Natural killer cell treated with Interleukin-12 subunit alpha and Interleukin-12 subunit beta and Interleukin-15 and Interleukin-18, amount 100 ng/mL, for 72 hours (primary cell): ENCODE measurements around the gene GTF3C1. TPM values are rescaled to one million over a fixed set of nuclear protein-coding genes. Genes with fewer than 3 reads are reported as not detected.

ENCODE experiments used
- ATAC-seq, 2 donors: fragments of 150-1000 bp; cut with Tn5 transposase in 1 of 2; sonication (Bioruptor Pico), chemical (Tn5 transposase) in 1 of 2; 2 replicates each; pipeline ENCODE4 v1.10.0; 2021
- DNase-seq: peaks from one replicate; pipeline ENCODE4 v3.0.0; 2022; ENCODE audit warnings: low spot score
- H3K27ac Mint-ChIP-seq, 2 donors: 1 replicate in 1 of 2; 2 replicates in 1 of 2; pipeline ENCODE4 v1.8.0; 2022; ENCODE audit warnings: mixed read lengths in 2 of 2, mild to moderate bottlenecking in 1 of 2, moderate library complexity in 1 of 2
- H3K27me3 Mint-ChIP-seq, 2 donors: 1 replicate in 1 of 2; 2 replicates in 1 of 2; pipeline ENCODE4 v1.8.0; 2022; ENCODE audit warnings: mixed read lengths in 2 of 2
- H3K36me3 Mint-ChIP-seq: one replicate; pipeline ENCODE4 v1.8.0; 2022; ENCODE audit warnings: mixed read lengths
- H3K4me1 Mint-ChIP-seq, 2 donors: 1 replicate in 1 of 2; 2 replicates in 1 of 2; pipeline ENCODE4 v1.8.0; 2022; ENCODE audit warnings: low read depth in 2 of 2, mixed read lengths in 2 of 2, mild to moderate bottlenecking in 1 of 2
- H3K4me3 Mint-ChIP-seq: one replicate; pipeline ENCODE4 v1.8.0; 2022; ENCODE audit warnings: mixed read lengths
- H3K9me3 Mint-ChIP-seq: 2 replicates; pipeline ENCODE4 v1.8.0; 2022; ENCODE audit warnings: mixed read lengths
- total RNA-seq, 2 donors: library from RNA; stranded (reverse); gene quantifications; one replicate each; pipeline ENCODE4 v1.2.3, GENCODE V29; 2022

Gene GTF3C1
- total RNA-seq, 2 donors from 2014 or later, result 111 to 128 TPM

DNA sequence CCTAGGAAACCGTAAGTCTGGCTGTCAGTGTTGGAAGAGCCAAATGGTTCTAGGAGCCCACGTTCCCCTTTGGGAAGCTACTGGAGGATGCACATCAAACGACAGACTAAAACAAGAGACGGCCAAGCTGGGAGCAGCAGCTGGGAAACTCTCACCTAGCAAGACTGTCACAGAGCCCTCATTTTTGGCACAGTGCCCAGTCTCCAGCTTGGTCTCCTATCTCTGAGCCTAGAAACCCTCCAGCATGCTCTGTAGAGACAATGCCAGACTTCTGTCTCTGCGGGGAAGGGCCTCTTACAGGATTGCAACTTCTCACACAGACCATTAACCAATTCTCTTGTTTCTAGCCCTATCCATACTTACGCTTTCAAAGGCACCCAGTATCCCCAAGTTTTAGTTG lies 23.5 kb downstream of the GTF3C1 start:
- Mint-ChIP-seq H3K9me3 (no peaks in the 10 kb centered on the region), H3K27ac (no peak overlapping the region), H3K27me3 (no peaks in the 10 kb centered on the region), H3K4me1 (peaks cover 20 to 39% of the 10 kb centered on the region in 2 donors), H3K36me3 (peaks cover 43% of the 10 kb centered on the region), H3K4me3 (no peak overlapping the region)
- DNase-seq (no peak), ATAC-seq (no peak)

DNA sequence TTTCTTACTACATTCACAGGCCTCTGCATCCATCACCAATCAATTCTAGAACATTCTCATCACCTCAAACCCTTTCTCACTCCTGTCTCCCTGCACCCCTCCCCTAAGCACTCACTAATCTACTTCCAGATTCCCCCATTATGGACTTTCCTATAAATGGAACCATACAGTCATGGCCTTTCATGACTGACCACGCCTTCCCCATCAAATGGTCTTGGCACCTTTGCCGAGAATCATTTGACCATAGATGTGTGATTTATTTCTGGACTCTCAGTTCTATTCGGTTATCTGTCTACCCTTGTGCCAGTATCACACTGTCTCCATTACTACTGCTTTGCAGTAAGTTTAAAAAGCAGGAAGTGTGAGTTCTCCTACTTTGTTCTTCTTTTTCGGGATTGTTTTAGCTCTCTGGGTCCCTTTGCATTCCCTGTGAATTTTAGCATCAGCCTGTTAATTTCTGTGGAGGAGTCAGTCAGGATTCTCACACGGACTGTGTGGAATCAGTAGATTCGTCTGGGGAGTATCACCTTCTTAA lies 27.5 kb downstream of the GTF3C1 start:
- Mint-ChIP-seq H3K9me3 (no peaks in the 10 kb centered on the region), H3K4me3 (no peak overlapping the region), H3K27ac (peak overlapping the region in 1 of 2 donors; percentile 53), H3K4me1 (peaks cover 13 to 22% of the 10 kb centered on the region in 2 donors), H3K36me3 (peaks cover 25% of the 10 kb centered on the region), H3K27me3 (no peaks in the 10 kb centered on the region)
- no peak for ATAC-seq
- no peak for DNase-seq

DNA sequence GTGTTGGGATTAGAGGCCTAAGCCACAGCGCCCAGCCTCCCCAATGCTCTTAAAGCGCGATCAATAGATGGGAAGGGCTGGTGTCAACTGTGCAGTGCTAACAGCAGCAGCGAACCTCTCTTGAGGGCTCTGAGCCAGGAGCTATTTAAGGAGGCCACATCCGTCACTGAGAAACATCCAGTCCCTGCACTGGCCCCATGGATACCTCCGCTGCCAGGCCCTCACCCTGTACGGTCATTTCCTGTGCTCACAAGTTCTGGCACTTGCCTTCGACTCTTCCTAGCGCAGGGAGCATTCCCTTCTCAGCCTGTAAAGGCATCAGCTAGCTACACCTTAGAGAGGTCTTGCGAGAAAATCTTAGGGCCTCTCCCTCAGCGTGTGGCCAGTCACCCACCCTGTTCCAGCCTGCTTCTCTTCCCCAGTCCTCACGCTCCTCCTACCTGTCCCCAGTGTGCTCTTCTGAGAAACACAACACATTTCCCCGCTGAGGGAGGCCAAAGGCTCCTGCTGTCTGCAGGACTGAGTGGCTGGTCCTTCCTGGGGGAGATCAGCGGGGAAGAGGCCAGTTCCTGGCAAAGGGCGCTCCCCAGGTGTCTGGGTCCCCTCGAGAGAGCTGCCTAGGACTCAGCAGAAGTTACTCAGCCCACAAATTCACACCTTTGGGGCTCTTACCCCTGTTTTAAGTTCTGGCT lies 28.6 kb downstream of the GTF3C1 start:
- Mint-ChIP-seq H3K27ac (peak overlapping the region in 1 of 2 donors; percentile 47), H3K9me3 (no peaks in the 10 kb centered on the region), H3K4me1 (peaks cover 13 to 22% of the 10 kb centered on the region in 2 donors), H3K27me3 (no peaks in the 10 kb centered on the region), H3K36me3 (peaks cover 19% of the 10 kb centered on the region), H3K4me3 (no peak overlapping the region)
- ATAC-seq, result no peak
- no peak for DNase-seq

DNA sequence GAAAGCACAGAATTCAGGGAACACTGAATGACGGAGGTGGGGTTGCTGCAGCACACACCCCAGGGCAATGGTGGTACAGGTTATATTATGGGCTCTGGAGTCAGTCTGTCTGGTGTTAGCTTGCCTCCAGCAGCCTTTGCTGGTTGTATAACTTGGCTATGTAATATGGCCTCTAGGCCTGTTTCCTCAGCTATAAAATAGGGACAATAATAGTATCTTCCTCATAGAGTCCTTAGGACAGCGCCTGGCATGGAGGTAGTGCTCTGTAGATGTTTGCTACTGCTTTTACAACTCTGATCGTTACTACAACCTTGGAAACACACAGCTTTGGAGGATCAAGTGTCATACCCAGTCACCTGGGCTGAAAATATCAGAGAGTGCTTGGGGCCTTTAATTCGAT lies 31.5 kb downstream of the GTF3C1 start:
- no peak overlapping the region for H3K4me3 Mint-ChIP-seq
- H3K27ac Mint-ChIP-seq, result no peak overlapping the region
- no peaks in the 10 kb centered on the region for H3K27me3 Mint-ChIP-seq
- H3K4me1 Mint-ChIP-seq, result peaks cover 13 to 25% of the 10 kb centered on the region in 2 donors
- ATAC-seq (no peak), DNase-seq (no peak)
- H3K36me3 Mint-ChIP-seq, result peaks cover 11% of the 10 kb centered on the region
- H3K9me3 Mint-ChIP-seq, result no peaks in the 10 kb centered on the region

DNA sequence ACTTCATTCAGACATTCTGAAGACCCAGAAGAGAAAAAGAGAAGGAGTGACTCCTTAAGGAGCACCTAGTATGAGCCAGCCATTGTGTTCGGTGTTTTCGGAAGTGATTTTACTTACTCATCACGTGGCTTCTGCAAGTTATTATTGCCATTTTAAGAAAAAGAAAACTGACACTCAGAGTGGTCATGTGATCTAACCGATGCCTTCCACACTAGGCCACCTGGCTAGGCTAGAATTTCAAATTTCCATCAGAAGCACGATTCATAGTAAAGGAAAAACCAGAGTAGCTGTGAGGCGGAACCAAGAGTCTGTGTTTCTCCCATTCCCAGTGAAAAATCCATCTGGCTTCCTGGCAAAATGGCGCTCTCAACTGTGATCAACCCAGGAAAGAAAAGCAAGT lies 32.0 kb downstream of the GTF3C1 start:
- ATAC-seq (no peak), DNase-seq (no peak)
- Mint-ChIP-seq H3K4me3 (no peak overlapping the region), H3K36me3 (peaks cover 6% of the 10 kb centered on the region), H3K27me3 (no peaks in the 10 kb centered on the region), H3K4me1 (peaks cover 13 to 25% of the 10 kb centered on the region in 2 donors), H3K27ac (no peak overlapping the region), H3K9me3 (no peaks in the 10 kb centered on the region)

DNA sequence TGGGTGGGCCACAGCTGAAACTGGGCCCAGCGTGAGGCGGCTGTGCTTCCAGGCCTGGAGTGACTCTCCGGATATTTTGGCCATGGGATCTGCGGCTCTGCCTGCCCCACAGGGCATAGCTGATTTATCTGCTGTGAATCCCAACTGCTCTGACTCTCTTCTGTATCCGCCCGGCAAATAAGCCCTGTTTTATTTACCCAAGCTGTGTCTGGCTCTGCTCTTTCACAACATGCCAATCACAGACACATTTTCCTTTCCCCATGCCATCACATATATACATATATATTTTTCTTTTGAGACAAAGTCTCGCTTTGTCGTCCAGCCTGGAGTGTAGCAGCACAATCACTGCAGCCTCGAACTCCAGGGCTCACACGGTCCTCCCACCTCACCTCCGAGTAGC lies 33.3 kb downstream of the GTF3C1 start:
- no peak overlapping the region for H3K4me3 Mint-ChIP-seq
- peak overlapping the region in 1 of 2 donors; percentile 15 for H3K27ac Mint-ChIP-seq
- H3K9me3 Mint-ChIP-seq, result no peaks in the 10 kb centered on the region
- DNase-seq (no peak), ATAC-seq (no peak)
- peaks cover 6% of the 10 kb centered on the region for H3K36me3 Mint-ChIP-seq
- peaks cover 2 to 17% of the 10 kb centered on the region in 2 donors for H3K4me1 Mint-ChIP-seq
- H3K27me3 Mint-ChIP-seq, result no peaks in the 10 kb centered on the region

DNA sequence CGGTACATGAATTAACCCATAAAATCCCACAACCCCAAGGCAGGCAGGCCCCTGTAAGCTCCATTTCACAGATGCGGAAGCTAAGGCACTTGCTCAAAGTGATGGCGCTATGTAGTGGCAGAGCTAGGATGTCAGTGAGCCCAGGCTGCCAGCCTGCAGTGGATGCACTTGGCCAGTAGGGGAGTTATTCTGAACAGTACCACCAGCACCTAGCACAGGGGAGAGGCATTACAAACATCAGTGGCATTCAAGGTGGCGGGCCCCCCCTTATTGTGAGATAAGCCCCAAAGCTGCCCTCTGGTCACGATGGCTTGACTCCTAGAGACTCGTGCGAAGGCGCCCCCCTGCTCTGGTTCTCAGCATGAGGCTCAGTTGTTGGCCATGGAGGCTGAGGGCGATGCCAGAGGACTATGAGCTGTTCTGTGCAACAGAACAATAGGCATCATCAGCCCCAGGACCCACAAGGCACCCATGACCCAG lies 33.8 kb downstream of the GTF3C1 start:
- peaks cover 0 to 13% of the 10 kb centered on the region in 2 donors for H3K4me1 Mint-ChIP-seq
- H3K27me3 Mint-ChIP-seq, result no peaks in the 10 kb centered on the region
- H3K9me3 Mint-ChIP-seq, result no peaks in the 10 kb centered on the region
- H3K27ac Mint-ChIP-seq, result peak overlapping the region in 1 of 2 donors; percentile 15
- ATAC-seq (peak; percentile 61 to 73), DNase-seq (no peak)
- H3K36me3 Mint-ChIP-seq, result peaks cover 6% of the 10 kb centered on the region
- no peak overlapping the region for H3K4me3 Mint-ChIP-seq

DNA sequence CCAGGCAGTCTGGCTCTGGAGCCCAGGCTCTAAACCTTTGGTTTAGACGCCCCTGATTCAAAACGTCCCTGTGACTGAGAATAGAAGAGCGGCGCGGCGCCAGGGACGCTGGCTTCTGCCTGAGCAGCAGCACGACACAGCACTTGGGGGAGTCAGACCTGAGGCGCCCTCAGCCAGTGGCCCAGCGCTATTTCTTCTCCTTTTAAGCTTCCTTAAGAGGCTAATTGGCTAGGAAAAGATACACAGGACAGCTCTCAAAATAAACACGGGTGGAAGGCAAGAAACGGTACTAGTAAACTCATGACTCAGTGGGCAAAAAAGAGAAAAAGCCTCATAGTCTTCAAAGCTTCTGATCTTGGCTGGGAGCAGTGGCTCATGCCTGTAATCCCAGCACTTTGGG lies 34.9 kb downstream of the GTF3C1 start:
- peak overlapping the region; percentile 52 to 56 for H3K27ac Mint-ChIP-seq
- peaks cover 6% of the 10 kb centered on the region for H3K36me3 Mint-ChIP-seq
- H3K4me1 Mint-ChIP-seq, result peaks cover 0 to 13% of the 10 kb centered on the region in 2 donors
- DNase-seq, result no peak
- no peak for ATAC-seq
- H3K4me3 Mint-ChIP-seq, result no peak overlapping the region
- H3K9me3 Mint-ChIP-seq, result no peaks in the 10 kb centered on the region
- H3K27me3 Mint-ChIP-seq, result no peaks in the 10 kb centered on the region

DNA sequence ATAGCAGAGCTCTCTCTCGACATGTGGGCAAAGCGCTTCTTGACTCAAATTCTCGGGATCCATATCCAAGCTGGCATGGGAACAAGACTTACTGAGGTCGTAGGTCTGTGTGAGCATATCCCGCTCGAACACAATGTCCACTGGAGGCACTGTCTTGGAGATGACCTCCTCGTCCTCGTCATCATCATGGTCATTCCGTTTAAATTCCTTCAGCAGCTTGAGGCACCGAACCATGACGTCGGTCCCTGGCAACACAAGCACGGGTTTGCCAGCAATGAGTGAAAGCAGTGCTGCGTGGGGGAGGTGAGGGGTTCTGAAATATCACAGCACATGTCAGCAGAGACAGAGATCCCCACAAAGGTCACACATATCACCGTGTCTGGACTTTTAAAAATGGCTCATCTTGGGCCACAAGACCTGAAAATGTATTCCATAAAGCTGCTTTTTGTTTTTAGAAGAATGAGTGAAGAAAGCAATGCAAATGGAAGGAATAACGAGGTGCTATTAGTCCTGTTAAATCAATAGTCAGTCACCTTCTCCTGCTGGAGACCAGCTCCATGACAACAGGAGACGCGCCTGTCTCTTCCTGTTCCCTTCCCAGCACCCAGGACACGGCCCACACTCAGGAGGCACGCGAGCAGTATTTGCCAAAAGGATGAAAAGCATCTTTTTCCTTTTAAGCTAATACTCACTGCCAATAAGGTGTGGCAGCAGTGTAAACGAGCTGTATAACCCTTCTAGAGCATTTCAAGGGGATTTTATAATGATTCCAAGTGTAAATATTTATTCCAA lies 37.9 kb downstream of the GTF3C1 start:
- H3K27me3 Mint-ChIP-seq, result no peaks in the 10 kb centered on the region
- no peak overlapping the region for H3K27ac Mint-ChIP-seq
- peaks cover 0 to 10% of the 10 kb centered on the region in 2 donors for H3K4me1 Mint-ChIP-seq
- DNase-seq (no peak), ATAC-seq (no peak)
- H3K36me3 Mint-ChIP-seq, result peaks cover 12% of the 10 kb centered on the region
- no peaks in the 10 kb centered on the region for H3K9me3 Mint-ChIP-seq
- H3K4me3 Mint-ChIP-seq, result no peak overlapping the region

DNA sequence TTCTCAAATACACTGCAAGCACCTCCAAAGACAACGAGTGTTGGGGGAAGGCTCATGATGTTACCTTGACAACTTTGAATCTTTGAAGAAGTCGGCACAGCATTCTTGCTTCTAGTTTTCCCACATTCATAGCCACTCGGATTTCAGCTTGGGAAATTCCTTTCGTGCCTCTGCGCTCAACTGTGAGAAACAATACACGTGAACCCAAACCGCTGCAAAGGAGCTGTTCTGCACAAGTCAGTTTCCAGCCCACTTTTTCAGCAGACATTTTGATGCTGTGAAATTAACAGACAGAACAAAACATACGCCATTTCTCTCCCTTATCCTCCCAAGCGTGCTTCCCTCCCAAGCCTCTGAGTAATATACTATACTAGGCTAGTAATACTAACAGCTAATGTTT lies 41.2 kb downstream of the GTF3C1 start:
- no peak overlapping the region for H3K27ac Mint-ChIP-seq
- H3K4me3 Mint-ChIP-seq, result no peak overlapping the region
- peaks cover 0 to 2% of the 10 kb centered on the region in 2 donors for H3K4me1 Mint-ChIP-seq
- no peaks in the 10 kb centered on the region for H3K27me3 Mint-ChIP-seq
- H3K9me3 Mint-ChIP-seq, result no peaks in the 10 kb centered on the region
- no peak for ATAC-seq
- DNase-seq, result no peak
- H3K36me3 Mint-ChIP-seq, result peaks cover 29% of the 10 kb centered on the region

DNA sequence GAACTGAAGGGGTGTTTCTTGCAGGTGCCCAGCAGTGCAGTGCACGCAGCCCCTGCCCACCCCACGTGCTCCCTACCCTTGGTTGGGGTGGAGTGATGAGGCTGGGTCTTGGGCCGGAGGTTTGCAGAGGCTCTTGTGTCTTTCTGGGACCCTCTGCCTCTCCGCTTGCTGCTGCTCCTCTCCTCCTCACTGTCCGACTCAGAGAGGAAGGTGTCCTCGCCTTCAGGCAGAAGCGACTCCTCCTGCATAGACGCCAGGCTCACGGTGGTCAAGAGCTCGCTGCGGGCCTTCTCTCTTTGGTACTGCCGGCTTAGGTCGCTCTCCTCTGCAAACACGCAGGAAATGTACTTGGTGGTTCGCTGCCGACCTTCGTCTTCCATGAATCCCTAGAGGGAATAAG lies 42.9 kb downstream of the GTF3C1 start:
- no peak overlapping the region for H3K4me3 Mint-ChIP-seq
- no peak overlapping the region for H3K27ac Mint-ChIP-seq
- no peaks in the 10 kb centered on the region for H3K4me1 Mint-ChIP-seq
- H3K27me3 Mint-ChIP-seq, result no peaks in the 10 kb centered on the region
- ATAC-seq, result no peak
- no peaks in the 10 kb centered on the region for H3K9me3 Mint-ChIP-seq
- DNase-seq, result no peak
- H3K36me3 Mint-ChIP-seq, result peaks cover 29% of the 10 kb centered on the region

DNA sequence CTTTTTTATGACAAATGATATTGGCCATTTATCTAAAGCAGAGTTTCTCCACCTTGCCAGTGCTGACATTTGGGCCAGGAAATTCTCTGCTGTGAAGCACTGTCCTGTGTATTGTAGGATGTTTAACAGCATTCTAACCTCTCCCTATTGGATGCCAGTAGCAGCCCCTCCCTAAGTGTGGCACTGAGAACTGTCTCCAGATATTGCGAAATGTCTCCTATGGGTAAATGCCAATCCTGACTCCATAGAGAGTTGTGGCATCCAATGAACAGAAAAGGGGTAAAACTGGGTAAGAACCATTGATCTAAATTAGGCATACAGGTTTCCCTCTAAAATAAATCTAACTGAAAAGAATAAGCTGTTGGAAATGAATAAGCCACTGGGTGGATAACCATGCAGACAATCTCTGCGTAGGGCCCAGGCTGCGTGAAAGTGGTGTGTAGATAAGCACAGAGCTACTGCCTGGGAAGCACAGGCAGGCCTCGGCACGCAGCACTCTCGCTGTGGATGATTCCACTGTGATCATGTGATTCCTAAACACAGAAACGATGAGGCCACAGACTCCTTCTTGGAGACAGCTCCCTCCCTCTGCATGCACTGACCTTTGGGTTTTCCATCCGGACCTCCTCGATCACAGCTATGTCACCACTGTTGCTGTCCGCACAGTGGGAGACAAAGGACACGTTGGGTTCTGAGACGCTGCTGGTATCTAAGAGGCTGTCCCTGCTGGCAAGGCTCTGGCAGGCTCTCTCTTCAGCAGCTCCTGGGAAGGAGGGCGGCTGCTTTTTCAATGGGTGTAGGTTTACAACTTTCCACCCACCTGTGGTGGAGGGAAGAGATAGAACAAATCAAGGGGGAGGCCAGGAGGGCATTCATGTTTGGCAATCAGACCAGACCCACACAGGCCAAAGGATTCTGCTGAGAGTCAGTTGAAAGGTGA lies 44.1 kb downstream of the GTF3C1 start:
- no peaks in the 10 kb centered on the region for H3K9me3 Mint-ChIP-seq
- no peak overlapping the region for H3K4me3 Mint-ChIP-seq
- no peaks in the 10 kb centered on the region for H3K27me3 Mint-ChIP-seq
- H3K36me3 Mint-ChIP-seq, result peaks cover 29% of the 10 kb centered on the region
- DNase-seq, result no peak
- H3K4me1 Mint-ChIP-seq, result no peaks in the 10 kb centered on the region
- no peak for ATAC-seq
- H3K27ac Mint-ChIP-seq, result no peak overlapping the region

DNA sequence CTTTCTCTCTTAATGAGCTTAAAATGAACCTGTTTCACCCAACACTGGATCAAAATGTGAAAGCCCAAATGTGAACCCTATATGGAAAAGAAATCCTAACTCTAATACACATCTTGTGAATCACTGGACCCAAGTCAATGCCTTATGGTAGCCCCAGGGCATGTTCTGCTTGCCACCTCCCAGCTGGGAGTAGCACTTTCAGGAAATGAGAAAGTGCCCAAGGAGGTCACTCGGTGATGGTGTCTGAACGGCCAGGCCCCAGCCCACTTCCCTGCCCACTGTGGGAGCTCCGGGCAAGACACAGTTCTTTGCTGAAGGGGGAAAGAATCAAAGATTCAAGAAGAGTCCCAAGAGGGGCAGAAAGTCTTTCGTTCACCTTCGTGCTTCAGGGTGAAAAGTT lies 46.1 kb downstream of the GTF3C1 start:
- Mint-ChIP-seq H3K36me3 (peaks cover 28% of the 10 kb centered on the region), H3K9me3 (no peaks in the 10 kb centered on the region)

More for the DNA sequence above, 46.1 kb downstream of the GTF3C1 start:
- ATAC-seq (no peak), DNase-seq (no peak)
- Mint-ChIP-seq H3K4me3 (no peak overlapping the region), H3K27ac (peak overlapping the region in 1 of 2 donors; percentile 11), H3K27me3 (no peaks in the 10 kb centered on the region), H3K4me1 (no peaks in the 10 kb centered on the region)
